GM18502 (cell line): Measurements from ENCODE around the gene SH2B3.

ENCODE experiments used
- ATAC-seq: cut with Tn5 transposase; IDR thresholded peaks from one replicate; pipeline ENCODE4 v1.9.1; 2021; ENCODE audit warnings: mild to moderate bottlenecking; ENCODE audit not compliant: unreplicated experiment, poor library complexity

SH2B3 gene

GRCh38 chr12:111441107-111441928 lies 35.6 kb downstream of the SH2B3 start:
- ATAC-seq = no peak

- no peak for ATAC-seq
These were observed 36.8 kb downstream of the SH2B3 start for GRCh38 chr12:111442301-111443045.

GRCh38 chr12:111443086-111443485 lies 37.4 kb downstream of the SH2B3 start:
- no peak for ATAC-seq

- no peak for ATAC-seq
These were observed 37.9 kb downstream of the SH2B3 start for GRCh38 chr12:111443586-111443985.

- peak; percentile 53 for ATAC-seq
These were observed 38.7 kb downstream of the SH2B3 start for GRCh38 chr12:111444314-111444924.

- ATAC-seq = peak; percentile 86
These were observed 39.4 kb downstream of the SH2B3 start for GRCh38 chr12:111444925-111445725.

GRCh38 chr12:111445726-111446581 lies 40.2 kb downstream of the SH2B3 start:
- no peak for ATAC-seq

- no peak for ATAC-seq
These were observed 41.2 kb downstream of the SH2B3 start for GRCh38 chr12:111446631-111447570.

- ATAC-seq = no peak
These were observed 42.0 kb downstream of the SH2B3 start for GRCh38 chr12:111447571-111448265.

GRCh38 chr12:111448266-111448830 lies 42.6 kb downstream of the SH2B3 start:
- ATAC-seq = no peak

- ATAC-seq = no peak
These were observed 43.4 kb downstream of the SH2B3 start for GRCh38 chr12:111448846-111449790.

GRCh38 chr12:111450676-111451075 lies 45.0 kb downstream of the SH2B3 start:
- ATAC-seq = no peak

GRCh38 chr12:111451232-111451631 lies 45.5 kb downstream of the SH2B3 start:
- ATAC-seq = no peak

GRCh38 chr12:111451649-111452129 lies 46.0 kb downstream of the SH2B3 start:
- ATAC-seq = no peak

GRCh38 chr12:111453071-111453989 lies 47.6 kb downstream of the SH2B3 start:
- no peak for ATAC-seq
